Left lung (tissue), 10 donors: ENCODE measurements around the gene ROS1. TPM values are rescaled to one million over a fixed set of nuclear protein-coding genes. Genes with fewer than 3 reads are reported as not detected.

ENCODE experiments used
- ATAC-seq: fragments of 200-7000 bp; cut with Tn5 transposase; one replicate; pipeline ENCODE4 v1.9.1; 2020; ENCODE audit warnings: moderate library complexity
- DNase-seq, 4 donors: peaks; one replicate each; pipeline ENCODE4 v3.0.0-alpha.2; 2013 to 2020
- H3K27ac ChIP-seq, 2 donors: fragments of 200-600 bp; sonication (generic) in 1 of 2; one replicate each; pipeline versions ENCODE4 v1.5.0 to v1.8.0; 2020 to 2021
- H3K27me3 ChIP-seq, 2 donors: fragments of 200-600 bp; sonication (generic) in 1 of 2; one replicate each; pipeline versions ENCODE4 v1.5.0 to v1.8.0; 2020 to 2021
- H3K36me3 ChIP-seq, 2 donors: fragments of 200-600 bp; sonication (generic) in 1 of 2; one replicate each; pipeline versions ENCODE4 v1.5.0 to v1.8.0; 2020 to 2021
- H3K4me1 ChIP-seq, 2 donors: fragments of 200-600 bp; one replicate each; pipeline ENCODE4 v1.8.0; 2021
- H3K4me3 ChIP-seq, 2 donors: fragments of 200-600 bp; sonication (generic) in 1 of 2; one replicate each; pipeline versions ENCODE4 v1.5.0 to v1.8.0; 2020 to 2021; ENCODE audit warnings: mild to moderate bottlenecking in 1 of 2
- H3K9me3 ChIP-seq, 2 donors: fragments of 200-600 bp; sonication (generic) in 1 of 2; one replicate each; pipeline versions ENCODE4 v1.5.0 to v1.8.0; 2020 to 2021
- CTCF ChIP-seq, 2 donors: fragments of 200-600 bp; sonication (generic) in 1 of 2; IDR thresholded peaks; one replicate each; pipeline versions ENCODE4 v1.5.0 to v1.8.0; 2021; ENCODE audit warnings: antibody characterized with exemption in 2 of 2
- intact Hi-C, 2 donors: fragments of 100-400 bp; cut with DNase I; formaldehyde crosslinking; loops; one replicate each; pipeline versions ENCODE4 v1.11.2 to v1.14.2; 2022
- polyA plus RNA-seq, 6 donors: library from polyadenylated mRNA; unstranded; fragments of 120-200 nt; gene quantifications; one replicate each; pipeline ENCODE4 v1.2.1, GENCODE V29; 2013; ENCODE audit not compliant: insufficient read length in 6 of 6
- total RNA-seq, 2 donors: library from RNA; stranded (reverse); fragmentation: NEBNext Ultra II Directional; extraction: Animal tissue kit (Norgen Biotek cat#: 25700); gene quantifications; one replicate each; pipeline ENCODE4 v1.2.1, GENCODE V29; 2021
- donor health status: DM: no; HTN: yes; CAD: no.
- donor health status: DM: no; HTN: no; CAD: no.

Gene ROS1
- total and polyA plus RNA-seq, 8 donors: 21.2 to 305 (median 39.5) TPM

GRCh38 chr6:117352466-117353081 is 73.2 kb downstream of the ROS1 start:
- DNase-seq (no peak), ATAC-seq (peak; percentile 31)
- intact Hi-C loops: no loop called here
- no peaks in the 10 kb centered on the region for H3K9me3 ChIP-seq
- H3K4me3 ChIP-seq: no peak overlapping the region
- no peaks in the 10 kb centered on the region for H3K4me1 ChIP-seq
- H3K27me3 ChIP-seq: no peaks in the 10 kb centered on the region
- H3K36me3 ChIP-seq: no peaks in the 10 kb centered on the region
- H3K27ac ChIP-seq: no peak overlapping the region
- TF ChIP-seq CTCF (IDR thresholded peaks at IDR 0.05): no peak

GRCh38 chr6:117351521-117351920 is 74.2 kb downstream of the ROS1 start:
- no peak for TF ChIP-seq CTCF (IDR thresholded peaks at IDR 0.05)
- Histone ChIP-seq H3K4me3 (no peak overlapping the region), H3K27ac (no peak overlapping the region), H3K36me3 (no peaks in the 10 kb centered on the region), H3K4me1 (no peaks in the 10 kb centered on the region), H3K27me3 (no peaks in the 10 kb centered on the region), H3K9me3 (no peaks in the 10 kb centered on the region)
- ATAC-seq: no peak
- DNase-seq: no peak
- intact Hi-C loops: no loop called here

GRCh38 chr6:117346142-117346930 is 79.4 kb downstream of the ROS1 start:
- no peaks in the 10 kb centered on the region for H3K36me3 ChIP-seq
- intact Hi-C loops: no loop called here
- no peaks in the 10 kb centered on the region for H3K4me1 ChIP-seq
- H3K27me3 ChIP-seq: peaks cover 0 to 7% of the 10 kb centered on the region in 2 donors
- TF ChIP-seq CTCF (IDR thresholded peaks at IDR 0.05): peak; percentile 39 to 48
- H3K4me3 ChIP-seq: no peak overlapping the region
- peak in 2 of 4 donors; percentile 5 to 15 for DNase-seq
- H3K9me3 ChIP-seq: no peaks in the 10 kb centered on the region
- ATAC-seq: peak; percentile 57
- H3K27ac ChIP-seq: no peak overlapping the region

GRCh38 chr6:117345292-117345610 is 80.5 kb downstream of the ROS1 start:
- no peak for ATAC-seq
- intact Hi-C loops: no loop called here

More at GRCh38 chr6:117345292-117345610, 80.5 kb downstream of the ROS1 start:
- Histone ChIP-seq H3K27ac (no peak overlapping the region), H3K36me3 (no peaks in the 10 kb centered on the region), H3K27me3 (peaks cover 0 to 7% of the 10 kb centered on the region in 2 donors), H3K4me1 (no peaks in the 10 kb centered on the region), H3K4me3 (no peak overlapping the region), H3K9me3 (no peaks in the 10 kb centered on the region)
- no peak for TF ChIP-seq CTCF (IDR thresholded peaks at IDR 0.05)
- DNase-seq: no peak
